ENCODE results near the gene FKBP6.
"Not testable (repeated sequence)": the region's sequence is repeated elsewhere in the genome, so short reads cannot be mapped to it uniquely, and the experiment has no call there.

The FKBP6 gene

GRCh38 chr7:73395538-73396503 lies 67.9 kb downstream of the FKBP6 start:
- no peak for TF ChIP-seq CTCF (IDR thresholded peaks at IDR 0.05; ENCODE audit: low read depth, low read length, missing control alignments)
- no peak overlapping the region for H3K27ac ChIP-seq
- no peaks in the 10 kb centered on the region for H3K27me3 ChIP-seq (replicated peaks)
- in situ Hi-C loops (cut with HindIII; ENCODE audit: low pct_ligation_motif_present, low sequenced_read_pairs) = no loop called here
- DNase-seq = no peak
- no peaks in the 10 kb centered on the region for H3K36me3 ChIP-seq (replicated peaks)
- no peak overlapping the region for H3K4me3 ChIP-seq (ENCODE audit: low read depth, low read length)

GRCh38 chr7:73397521-73398281 lies 69.7 kb downstream of the FKBP6 start:
- no peak overlapping the region for H3K27ac ChIP-seq
- in situ Hi-C loops (cut with HindIII; ENCODE audit: low pct_ligation_motif_present, low sequenced_read_pairs) = no loop called here
- no peak for DNase-seq
- TF ChIP-seq CTCF (IDR thresholded peaks at IDR 0.05; ENCODE audit: low read depth, low read length, missing control alignments) = no peak
- no peaks in the 10 kb centered on the region for H3K36me3 ChIP-seq (replicated peaks)
- no peaks in the 10 kb centered on the region for H3K27me3 ChIP-seq (replicated peaks)
- H3K4me3 ChIP-seq (ENCODE audit: low read depth, low read length) = no peak overlapping the region

- H3K27me3 ChIP-seq (replicated peaks); H3K27ac ChIP-seq; H3K36me3 ChIP-seq (replicated peaks); in situ Hi-C loops (cut with HindIII; ENCODE audit: low pct_ligation_motif_present, low sequenced_read_pairs): not testable (repeated sequence)
- peak; percentile 75 for DNase-seq
- H3K4me3 ChIP-seq (ENCODE audit: low read depth, low read length) = peak overlapping the region; percentile 39
Measured at GRCh38 chr7:73399185-73400050, 71.5 kb downstream of the FKBP6 start.

- H3K27ac ChIP-seq; DNase-seq; in situ Hi-C loops (cut with HindIII; ENCODE audit: low pct_ligation_motif_present, low sequenced_read_pairs); H3K4me3 ChIP-seq (ENCODE audit: low read depth, low read length); H3K36me3 ChIP-seq (replicated peaks); H3K27me3 ChIP-seq (replicated peaks): not testable (repeated sequence)
Measured at GRCh38 chr7:73404860-73405259, 76.9 kb downstream of the FKBP6 start.

Data from brain microvascular endothelial cell (primary cell).